Mononuclear cell (primary cell): ENCODE data around the gene OR6K2. TPM values are rescaled to one million over a fixed set of nuclear protein-coding genes. Genes with fewer than 3 reads are reported as not detected.

ENCODE experiments used
- H3K27me3 ChIP-seq: 2 replicates; pipeline ENCODE4 v1.6.0; 2011; ENCODE audit warnings: low read length, control low read depth; ENCODE audit not compliant: insufficient read depth
- H3K4me1 ChIP-seq: 2 replicates; pipeline ENCODE4 v1.5.1; 2011; ENCODE audit warnings: mild to moderate bottlenecking, low read length, control low read depth; ENCODE audit not compliant: insufficient read depth
- H3K4me3 ChIP-seq: 2 replicates; pipeline ENCODE4 v1.5.1; 2011; ENCODE audit warnings: mild to moderate bottlenecking, low read length, moderate library complexity
- H3K9me3 ChIP-seq: 2 replicates; pipeline ENCODE4 v1.5.1; 2011; ENCODE audit warnings: low read depth, mild to moderate bottlenecking, control low read depth, low read length
- total RNA-seq: library from RNA; depleted of rRNA; stranded (reverse); fragments of >200 nt; gene quantifications from one replicate; pipeline ENCODE4 v1.2.3, GENCODE V29; 2012

The OR6K2 gene
- total RNA-seq, 1 donor: not detected

DNA sequence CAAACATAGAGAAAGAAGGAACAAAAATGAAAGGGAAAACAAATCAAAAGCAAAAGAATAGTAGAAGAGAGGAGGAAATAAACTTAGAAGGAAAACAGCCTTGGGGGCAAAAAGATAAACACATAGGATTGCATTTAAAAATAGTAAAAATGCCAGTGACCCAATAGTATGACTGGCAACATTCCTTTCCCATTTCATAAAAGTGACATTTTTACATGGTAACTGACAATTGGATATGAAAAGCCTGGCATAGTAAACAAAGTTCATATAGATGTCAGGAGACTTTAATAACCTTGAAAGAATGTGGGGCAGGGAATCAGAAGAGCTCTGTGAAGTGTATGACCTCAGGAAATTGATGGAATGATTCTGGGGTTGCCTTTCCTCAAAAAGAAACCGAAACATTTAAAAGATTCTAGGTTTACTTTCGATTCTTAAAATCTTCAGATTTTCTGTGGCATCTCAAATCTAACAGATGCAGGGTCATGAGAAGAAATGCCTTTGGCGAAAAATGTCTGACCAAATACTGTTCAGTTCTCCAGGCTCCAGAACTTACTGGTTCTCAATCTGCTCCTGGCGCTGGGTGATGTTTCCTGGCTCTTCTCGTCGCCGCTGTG lies 47.6 kb downstream of the OR6K2 start:
- Histone ChIP-seq H3K9me3 (no peaks in the 10 kb centered on the region), H3K4me3 (no peak overlapping the region)

More for the DNA sequence above, 47.6 kb downstream of the OR6K2 start:
- Histone ChIP-seq H3K27me3 (no peaks in the 10 kb centered on the region), H3K4me1 (peaks cover 10% of the 10 kb centered on the region)

Other genes with a start within 250 kb of the OR6K2 start
- gene OR10K1, start 238.8 kb downstream of the OR6K2 start, total RNA-seq: not detected
- not detected for gene OR10R2, start 228.4 kb downstream of the OR6K2 start, total RNA-seq
- not detected for gene OR6Y1, start 146.2 kb downstream of the OR6K2 start, total RNA-seq
- not detected for gene OR6P1, start 130.1 kb downstream of the OR6K2 start, total RNA-seq
- gene OR10X1, start 120.8 kb downstream of the OR6K2 start, total RNA-seq: not detected
- 0.31 TPM for gene OR10Z1, start 95.4 kb downstream of the OR6K2 start, total RNA-seq
- gene SPTA1, start 13.9 kb downstream of the OR6K2 start, total RNA-seq: not detected
- not detected for gene OR6K3, start 20.1 kb upstream of the OR6K2 start, total RNA-seq
- gene OR6K6, start 54.1 kb upstream of the OR6K2 start, total RNA-seq: not detected
- under 0.01 TPM for gene OR6N1, start 71.5 kb upstream of the OR6K2 start, total RNA-seq
- not detected for gene OR6N2, start 80.6 kb upstream of the OR6K2 start, total RNA-seq
- 31.8 TPM for gene MNDA, start 130.7 kb upstream of the OR6K2 start, total RNA-seq
- 35.6 TPM for gene PYHIN1, start 230.9 kb upstream of the OR6K2 start, total RNA-seq